ENCODE results near the gene BACH2. TPM values are rescaled to one million over a fixed set of nuclear protein-coding genes. Genes with fewer than 3 reads are reported as not detected.

The BACH2 gene
- total and polyA plus RNA-seq, 2 of the 8 experiments (the other 6 are each of a cell fraction or from before 2014, with no cell fraction given): 1.9 to 5.9 TPM

GRCh38 chr6:90100059-90100665 lies 196.5 kb downstream of the BACH2 start:
- Histone ChIP-seq H2BK15ac (ENCODE audit: low read length) (no peak overlapping the region), H2AFZ (ENCODE audit: low read length) (no peak overlapping the region), H3K4me3 (ENCODE audit: extremely low read depth in 1 of 4, insufficient read depth in 2 of 4, low read depth in 3 of 4, low read length in 4 of 4) (no peak overlapping the region), H2BK5ac (ENCODE audit: low read depth, low read length) (no peak overlapping the region), H4K5ac (ENCODE audit: insufficient read length, low read depth, low read length) (no peak overlapping the region), H4K91ac (replicated peaks; ENCODE audit: insufficient read length, low read length) (no peak overlapping the region), H3K4me2 (ENCODE audit: insufficient read depth in 1 of 2, low read depth in 2 of 2, low read length in 2 of 2) (no peak overlapping the region), H3K79me1 (ENCODE audit: low read depth, low read length) (no peaks in the 10 kb centered on the region), H3K9ac (replicated peaks in 1 of 4; ENCODE audit: extremely low read depth in 1 of 4, low read depth in 3 of 4, low read length in 3 of 4) (no peak overlapping the region), H3K79me2 (ENCODE audit: control insufficient read depth in 1 of 2, insufficient read depth in 2 of 2, low read length in 2 of 2) (no peaks in the 10 kb centered on the region), H2BK120ac (replicated peaks; ENCODE audit: low read depth, low read length) (no peak overlapping the region), H3K27ac (ENCODE audit: low read depth, low read length) (no peak overlapping the region), H4K8ac (ENCODE audit: extremely low read depth, insufficient read depth, low read length) (no peak overlapping the region), H3K23ac (ENCODE audit: insufficient read length) (no peak overlapping the region), H3K56ac (replicated peaks; ENCODE audit: insufficient read length, low read depth, low read length) (no peak overlapping the region), H3K23me2 (ENCODE audit: low read depth, low read length) (peaks cover 2% of the 10 kb centered on the region; the same call in 1 of the 2 replicates), H3K9me3 (ENCODE audit: insufficient read depth in 2 of 2, low read depth in 1 of 2, low read length in 1 of 2) (no peaks in the 10 kb centered on the region), H4K20me1 (replicated peaks in 1 of 2; ENCODE audit: control insufficient read depth in 1 of 2, insufficient read depth in 2 of 2, low read length in 2 of 2) (no peaks in the 10 kb centered on the region), H2BK12ac (ENCODE audit: low read depth, low read length) (no peak overlapping the region), H3K14ac (ENCODE audit: insufficient read length) (no peak overlapping the region), H3K27me3 (replicated peaks in 1 of 4; ENCODE audit: control insufficient read depth in 3 of 4, extremely low read depth in 1 of 4, insufficient read depth in 3 of 4, low read length in 3 of 4) (no peaks in the 10 kb centered on the region), H3K36me3 (ENCODE audit: control insufficient read depth in 2 of 4, insufficient read depth in 4 of 4, low read length in 3 of 4) (no peaks in the 10 kb centered on the region), H3K4me1 (replicated peaks in 1 of 4; ENCODE audit: control insufficient read depth in 3 of 4, insufficient read depth in 4 of 4, low read length in 3 of 4) (no peaks in the 10 kb centered on the region), H2AK5ac (ENCODE audit: low read depth, low read length) (no peak overlapping the region), H3K18ac (ENCODE audit: extremely low read depth, low read length) (no peak overlapping the region), H3K4ac (replicated peaks; ENCODE audit: insufficient read length, low read depth, low read length) (no peak overlapping the region), H2BK20ac (ENCODE audit: low read length) (no peak overlapping the region)
- DNase-seq (ENCODE audit: low read depth in 1 of 2, low spot score in 2 of 2): no peak
- FAIRE-seq: no peak
- ChIA-PET POLR2A (ENCODE audit: partially characterized antibody) (no interaction called here), CTCF (ENCODE audit: partially characterized antibody) (interaction anchor here (0.5 to 1.7 kb wide), 2 partner anchors 9 to 136 kb away, joined by 3 to 7 read pairs; no protein-coding TSS in a partner anchor)
- 84% methylated on average over 3 of the region's 3 CpGs; no CpG with 5 or more reads in 1 of the 2 experiments for WGBS, 2 experiments (ENCODE audit: extremely low coverage in 1 of 2, insufficient coverage in 1 of 2, insufficient read length in 1 of 2, insufficient replicate concordance in 2 of 2, low coverage in 1 of 2, low lambda C conversion rate in 2 of 2, missing lambda C conversion rate in 1 of 2)
- TF ChIP-seq TAF1 (IDR thresholded peaks at IDR 0.05; ENCODE audit: low read depth, low read length) (no peak), TCF12 (IDR thresholded peaks at IDR 0.05; ENCODE audit: low read depth, low read length) (no peak), POLR2AphosphoS5 (IDR thresholded peaks at IDR 0.05; ENCODE audit: low read depth, low read length) (no peak), JUND (IDR thresholded peaks at IDR 0.05; ENCODE audit: low read length) (no peak), CREB1 (IDR thresholded peaks at IDR 0.05) (no peak), HDAC2 (IDR thresholded peaks at IDR 0.05; ENCODE audit: borderline replicate concordance in 1 of 2, low read depth in 2 of 2, low read length in 2 of 2) (no peak), FOSL1 (IDR thresholded peaks at IDR 0.05; ENCODE audit: insufficient read depth, low read depth, low read length) (no peak), BACH1 (IDR thresholded peaks at IDR 0.05; ENCODE audit: low read length) (no peak), RNF2 (IDR thresholded peaks at IDR 0.05; ENCODE audit: borderline replicate concordance, low read depth, low read length, missing control alignments, poor library complexity, severe bottlenecking) (no peak), CBX5 (IDR thresholded peaks at IDR 0.05; ENCODE audit: low read depth, low read length) (no peak), YY1 (IDR thresholded peaks at IDR 0.05; ENCODE audit: low read depth, low read length) (no peak), CBX8 (IDR thresholded peaks at IDR 0.05; ENCODE audit: borderline replicate concordance, low read depth, low read length) (no peak), HDAC6 (IDR thresholded peaks at IDR 0.05; ENCODE audit: low read depth, low read length) (no peak)
- TF ChIP-seq, protein P1, sequence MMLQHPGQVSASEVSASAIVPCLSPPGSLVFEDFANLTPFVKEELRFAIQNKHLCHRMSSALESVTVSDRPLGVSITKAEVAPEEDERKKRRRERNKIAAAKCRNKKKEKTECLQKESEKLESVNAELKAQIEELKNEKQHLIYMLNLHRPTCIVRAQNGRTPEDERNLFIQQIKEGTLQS (IDR thresholded peaks at IDR 0.05; ENCODE audit: insufficient read depth, low read depth, low read length): no peak
